H1 (cell line): ENCODE data around the gene FAM13C. TPM values are rescaled to one million over a fixed set of nuclear protein-coding genes. Genes with fewer than 3 reads are reported as not detected.

Experiments
- CTCF ChIA-PET: fragments of 300-600 bp; sonication (Branson Sonifier 250); formaldehyde crosslinking; loops from one replicate; lab custom pipeline; 2021; ENCODE audit not compliant: partially characterized antibody; lab: Charles Lee
- POLR2A ChIA-PET: fragments of 300-600 bp; sonication (Branson Sonifier 250); formaldehyde crosslinking; loops from one replicate; lab custom pipeline; 2021; ENCODE audit warnings: inconsistent platforms; ENCODE audit not compliant: partially characterized antibody; lab: Charles Lee
- DNase-seq, 2 experiments: peaks; one replicate each; pipeline versions ENCODE4 v3.0.0 to v3.0.0-alpha.2; 2010 to 2022; ENCODE audit warnings: low spot score in 2 of 2, low read depth in 1 of 2, mixed read lengths in 1 of 2
- FAIRE-seq: peaks from 2 replicates; lab custom pipeline; 2011; peaks lifted over from hg19 to GRCh38; lab: Jason Lieb, UNC
- H2AFZ ChIP-seq: 2 replicates; pipeline ENCODE4 v1.8.1; 2012; ENCODE audit warnings: low read length, inconsistent platforms
- H2AK5ac ChIP-seq: 2 replicates; pipeline ENCODE4 v1.6.1; 2013; ENCODE audit warnings: low read depth, low read length
- H2BK120ac ChIP-seq: replicated peaks from 2 replicates; pipeline ENCODE3; 2013; ENCODE audit warnings: low read depth, low read length, inconsistent platforms
- H2BK12ac ChIP-seq: 2 replicates; pipeline ENCODE4 v1.6.1; 2013; ENCODE audit warnings: low read depth, low read length
- H2BK15ac ChIP-seq: 2 replicates; pipeline ENCODE4 v1.6.1; 2013; ENCODE audit warnings: low read length
- H2BK20ac ChIP-seq: 2 replicates; pipeline ENCODE4 v1.6.1; 2013; ENCODE audit warnings: low read length
- H2BK5ac ChIP-seq: 2 replicates; pipeline ENCODE4 v1.6.1; 2013; ENCODE audit warnings: low read depth, low read length
- H3K14ac ChIP-seq: 2 replicates; pipeline ENCODE4 v1.6.1; 2013; ENCODE audit warnings: inconsistent platforms; ENCODE audit not compliant: insufficient read length
- H3K18ac ChIP-seq: 2 replicates; pipeline ENCODE4 v1.6.1; 2013; ENCODE audit warnings: low read length; ENCODE audit errors: extremely low read depth
- H3K23ac ChIP-seq: 2 replicates; pipeline ENCODE4 v1.6.1; 2013; ENCODE audit warnings: inconsistent platforms; ENCODE audit not compliant: insufficient read length
- H3K23me2 ChIP-seq: 2 replicates; pipeline ENCODE4 v1.6.1; 2013; ENCODE audit warnings: low read depth, low read length
- H3K27ac ChIP-seq: 2 replicates; pipeline ENCODE4 v1.6.1; 2011; ENCODE audit warnings: low read depth, low read length, inconsistent platforms
- H3K27me3 ChIP-seq, 4 experiments: replicated peaks in 1 of 4; 1 replicate in 1 of 4; 2 replicates in 3 of 4; pipeline versions ENCODE4 v1.6.1 to v1.8.1; 2011 to 2013; ENCODE audit warnings: low read length in 3 of 4, mild to moderate bottlenecking in 3 of 4, inconsistent platforms in 2 of 4, mixed read lengths in 2 of 4, moderate library complexity in 1 of 4; ENCODE audit not compliant: control insufficient read depth in 3 of 4, insufficient read depth in 3 of 4; ENCODE audit errors: extremely low read depth in 1 of 4
- H3K36me3 ChIP-seq, 4 experiments: 2 replicates each; pipeline versions ENCODE4 v1.6.1 to v1.8.1; 2011 to 2013; ENCODE audit warnings: mild to moderate bottlenecking in 4 of 4, low read length in 3 of 4, moderate library complexity in 2 of 4, control low read depth in 1 of 4, inconsistent platforms in 1 of 4; ENCODE audit not compliant: insufficient read depth in 4 of 4, control insufficient read depth in 2 of 4
- H3K4ac ChIP-seq: replicated peaks from 2 replicates; pipeline ENCODE3; 2013; ENCODE audit warnings: low read length, low read depth, mixed read lengths, inconsistent platforms; ENCODE audit not compliant: insufficient read length
- H3K4me1 ChIP-seq, 4 experiments: replicated peaks in 1 of 4; 1 replicate in 1 of 4; 2 replicates in 3 of 4; pipeline versions ENCODE4 v1.6.1 to v1.8.1; 2011 to 2013; ENCODE audit warnings: low read length in 3 of 4, inconsistent platforms in 2 of 4, mixed read lengths in 1 of 4; ENCODE audit not compliant: insufficient read depth in 4 of 4, control insufficient read depth in 3 of 4
- H3K4me2 ChIP-seq, 2 experiments: 2 replicates each; pipeline versions ENCODE4 v1.6.1 to v1.8.1; 2011 to 2013; ENCODE audit warnings: low read depth in 2 of 2, low read length in 2 of 2, control low read depth in 1 of 2, inconsistent platforms in 1 of 2, mild to moderate bottlenecking in 1 of 2; ENCODE audit not compliant: insufficient read depth in 1 of 2
- H3K4me3 ChIP-seq, 4 experiments: fragments of 200-600, 300-600 bp in 1 of 4; sonication (generic), shearing (Covaris generic), sonication (Bioruptor Twin) in 1 of 4; 2 replicates each; pipeline versions ENCODE4 v1.5.1 to v1.8.1; 2011 to 2016; ENCODE audit warnings: low read length in 4 of 4, low read depth in 3 of 4, control low read depth in 2 of 4, inconsistent platforms in 2 of 4, mild to moderate bottlenecking in 2 of 4, mixed read lengths in 1 of 4, moderate library complexity in 1 of 4; ENCODE audit not compliant: insufficient read depth in 2 of 4; ENCODE audit errors: extremely low read depth in 1 of 4
- H3K56ac ChIP-seq: replicated peaks from 2 replicates; pipeline ENCODE3; 2013; ENCODE audit warnings: low read depth, mild to moderate bottlenecking, mixed read lengths, low read length, inconsistent platforms; ENCODE audit not compliant: insufficient read length
- H3K79me1 ChIP-seq: 2 replicates; pipeline ENCODE4 v1.6.1; 2013; ENCODE audit warnings: low read depth, low read length, control low read depth
- H3K79me2 ChIP-seq, 2 experiments: 2 replicates each; pipeline versions ENCODE4 v1.6.1 to v1.8.1; 2012 to 2013; ENCODE audit warnings: low read length in 2 of 2, mild to moderate bottlenecking in 2 of 2, inconsistent platforms in 1 of 2; ENCODE audit not compliant: insufficient read depth in 2 of 2, control insufficient read depth in 1 of 2
- H3K9ac ChIP-seq, 4 experiments: replicated peaks in 1 of 4; 1 replicate in 1 of 4; 2 replicates in 3 of 4; pipeline versions ENCODE4 v1.6.1 to v1.8.1; 2011 to 2013; ENCODE audit warnings: low read depth in 3 of 4, low read length in 3 of 4, control low read depth in 2 of 4, mild to moderate bottlenecking in 2 of 4, moderate library complexity in 2 of 4, inconsistent platforms in 1 of 4; ENCODE audit errors: extremely low read depth in 1 of 4
- H3K9me3 ChIP-seq, 2 experiments: 2 replicates each; pipeline versions ENCODE4 v1.6.1 to v1.8.1; 2012 to 2013; ENCODE audit warnings: mild to moderate bottlenecking in 2 of 2, moderate library complexity in 2 of 2, control low read depth in 1 of 2, inconsistent platforms in 1 of 2, low read depth in 1 of 2, low read length in 1 of 2, mixed read lengths in 1 of 2; ENCODE audit not compliant: insufficient read depth in 2 of 2
- H4K20me1 ChIP-seq, 2 experiments: replicated peaks in 1 of 2; 2 replicates each; pipeline versions ENCODE3 to v1.8.1; 2011 to 2013; ENCODE audit warnings: inconsistent platforms in 2 of 2, low read length in 2 of 2, mild to moderate bottlenecking in 1 of 2; ENCODE audit not compliant: insufficient read depth in 2 of 2, control insufficient read depth in 1 of 2
- H4K5ac ChIP-seq: 2 replicates; pipeline ENCODE4 v1.6.1; 2013; ENCODE audit warnings: low read length, low read depth, mixed read lengths, inconsistent platforms; ENCODE audit not compliant: insufficient read length
- H4K8ac ChIP-seq: 2 replicates; pipeline ENCODE4 v1.8.0; 2013; ENCODE audit warnings: mild to moderate bottlenecking, moderate library complexity, low read length, inconsistent platforms; ENCODE audit not compliant: insufficient read depth; ENCODE audit errors: extremely low read depth
- H4K91ac ChIP-seq: replicated peaks from 2 replicates; pipeline ENCODE3; 2013; ENCODE audit warnings: low read length, mixed read lengths, inconsistent platforms; ENCODE audit not compliant: insufficient read length
- GTF2F1 ChIP-seq: IDR thresholded peaks from 2 replicates; pipeline ENCODE4 v1.6.1; 2012; ENCODE audit warnings: low read depth, low read length, improper control_type of control experiment, borderline replicate concordance
- SP4 ChIP-seq: IDR thresholded peaks from 2 replicates; pipeline ENCODE4 v1.6.1; 2012; ENCODE audit warnings: low read length, inconsistent platforms
- WGBS, 2 experiments: shearing (Covaris generic) in 1 of 2; methylation state at CpG; one replicate each; pipeline versions ENCODE4 v1.1.6 to v1.1.7; 2013 to 2015; ENCODE audit warnings: low lambda C conversion rate in 2 of 2, mixed read lengths in 2 of 2, inconsistent platforms in 1 of 2, low coverage in 1 of 2, missing lambda C conversion rate in 1 of 2; ENCODE audit not compliant: insufficient replicate concordance in 2 of 2, insufficient coverage in 1 of 2, insufficient read length in 1 of 2; ENCODE audit errors: extremely low coverage in 1 of 2, missing lambda C conversion rate in 1 of 2; 5-methylcytosine and 5-hydroxymethylcytosine counted together
- polyA plus RNA-seq, 7 experiments: library from polyadenylated mRNA; depleted of rRNA in 3 of 7; stranded (reverse) in 5 of 7; unstranded in 2 of 7; fragments of >200 nt in 5 of 7; fragments of 200-250 nt in 2 of 7; gene quantifications; 1 replicate in 5 of 7; 2 replicates in 1 of 7; 4 replicates in 1 of 7; pipeline versions ENCODE4 v1.2.1 to v1.2.3, GENCODE V29; 2011 to 2013; ENCODE audit warnings: missing spikeins in 2 of 7, mixed read lengths in 2 of 7
- total RNA-seq: library from RNA; stranded (reverse); fragmentation: NEBNext Ultra II Directional; extraction: Animal tissue kit (Norgen Biotek cat#: 25700); gene quantifications from 2 replicates; pipeline ENCODE4 v1.2.1, GENCODE V29; 2021
- TF ChIP-seq, protein P1 (sequence below): IDR thresholded peaks from 2 replicates; pipeline ENCODE4 v1.6.1; 2012; ENCODE audit warnings: low read length, inconsistent platforms

FAM13C gene
- total and polyA plus RNA-seq, 2 of the 8 experiments (the other 6 are each of a cell fraction or from before 2014, with no cell fraction given) = 0.56 to 0.62 TPM

DNA sequence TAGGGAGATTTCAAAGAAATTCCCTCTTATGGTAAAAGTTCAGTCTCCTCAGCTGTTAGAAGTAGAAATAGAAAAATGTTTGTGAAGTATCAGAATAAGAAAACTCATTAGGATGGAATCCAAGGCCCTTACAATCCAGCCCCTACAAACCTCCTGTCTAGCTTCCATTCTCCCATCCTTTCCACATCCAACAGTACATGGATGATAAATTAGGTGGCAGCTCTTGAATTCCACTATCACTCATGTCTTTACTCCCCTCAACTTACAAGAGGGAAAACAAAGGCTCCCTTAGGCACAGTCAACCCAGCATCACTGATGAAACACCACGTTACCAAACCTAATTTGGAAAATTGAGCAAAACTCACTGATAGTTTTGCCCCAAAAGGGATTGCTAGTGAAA is 23.0 kb downstream of the FAM13C start:
- H3K4me1 ChIP-seq = no peaks in the 10 kb centered on the region
- TF ChIP-seq GTF2F1 = no peak
- TF ChIP-seq SP4 = no peak
- TF ChIP-seq, protein P1, sequence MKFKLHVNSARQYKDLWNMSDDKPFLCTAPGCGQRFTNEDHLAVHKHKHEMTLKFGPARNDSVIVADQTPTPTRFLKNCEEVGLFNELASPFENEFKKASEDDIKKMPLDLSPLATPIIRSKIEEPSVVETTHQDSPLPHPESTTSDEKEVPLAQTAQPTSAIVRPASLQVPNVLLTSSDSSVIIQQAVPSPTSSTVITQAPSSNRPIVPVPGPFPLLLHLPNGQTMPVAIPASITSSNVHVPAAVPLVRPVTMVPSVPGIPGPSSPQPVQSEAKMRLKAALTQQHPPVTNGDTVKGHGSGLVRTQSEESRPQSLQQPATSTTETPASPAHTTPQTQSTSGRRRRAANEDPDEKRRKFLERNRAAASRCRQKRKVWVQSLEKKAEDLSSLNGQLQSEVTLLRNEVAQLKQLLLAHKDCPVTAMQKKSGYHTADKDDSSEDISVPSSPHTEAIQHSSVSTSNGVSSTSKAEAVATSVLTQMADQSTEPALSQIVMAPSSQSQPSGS = no peak
- TF ChIP-seq, all 59 proteins: peak for 0
- Histone ChIP-seq H2AK5ac (no peak overlapping the region), H3K23me2 (no peaks in the 10 kb centered on the region), H4K20me1 (no peaks in the 10 kb centered on the region), H3K36me3 (no peaks in the 10 kb centered on the region), H4K91ac (no peak overlapping the region), H2AFZ (no peak overlapping the region), H3K9me3 (peaks cover 0 to 2% of the 10 kb centered on the region in 2 experiments; a peak in 2 of 4 replicates), H3K4ac (no peak overlapping the region), H3K18ac (no peak overlapping the region), H3K14ac (no peak overlapping the region), H3K27me3 (peaks cover 10 to 36% (median 16%) of the 10 kb centered on the region in 4 experiments; a peak in 6 of 7 replicates), H3K9ac (no peak overlapping the region), H3K79me1 (no peaks in the 10 kb centered on the region), H2BK5ac (no peak overlapping the region), H3K4me2 (no peak overlapping the region), H2BK12ac (no peak overlapping the region), H4K5ac (no peak overlapping the region), H3K27ac (no peak overlapping the region), H2BK120ac (no peak overlapping the region), H2BK15ac (no peak overlapping the region), H4K8ac (no peak overlapping the region), H3K56ac (no peak overlapping the region), H3K79me2 (no peaks in the 10 kb centered on the region), H3K4me3 (no peak overlapping the region), H2BK20ac (no peak overlapping the region), H3K23ac (no peak overlapping the region)
- DNase-seq (no peak), FAIRE-seq (no peak)
- 100% methylated on average over 1 of the region's 1 CpG; no CpG with 5 or more reads in 1 of the 2 experiments for WGBS, 2 experiments
- ChIA-PET CTCF (interaction anchor here (0.8 kb wide), 1 partner anchor 37 kb away, joined by 3 read pairs; no protein-coding TSS in a partner anchor), POLR2A (no interaction called here)
